HG03571 (cell line): ENCODE results near the gene CELF4.

Experiments used
- ATAC-seq: cut with Tn5 transposase; IDR thresholded peaks from one replicate; pipeline ENCODE4 v1.9.1; 2021; ENCODE audit not compliant: unreplicated experiment

Gene CELF4

GRCh38 chr18:37270038-37270665 is 295.4 kb downstream of the CELF4 start:
- no peak for ATAC-seq

GRCh38 chr18:37266290-37266689 is 299.3 kb downstream of the CELF4 start:
- ATAC-seq, result no peak

- no peak for ATAC-seq
These were observed 300.2 kb downstream of the CELF4 start for GRCh38 chr18:37265382-37265781.

- no peak for ATAC-seq
These were observed 300.6 kb downstream of the CELF4 start for GRCh38 chr18:37264956-37265355.

- ATAC-seq, result no peak
These were observed 303.6 kb downstream of the CELF4 start for GRCh38 chr18:37261988-37262387.

GRCh38 chr18:37261246-37261840 is 304.3 kb downstream of the CELF4 start:
- no peak for ATAC-seq

- no peak for ATAC-seq
These were observed 305.1 kb downstream of the CELF4 start for GRCh38 chr18:37260367-37261093.

- ATAC-seq, result no peak
These were observed 305.9 kb downstream of the CELF4 start for GRCh38 chr18:37259711-37260110.

GRCh38 chr18:37258819-37259218 is 306.8 kb downstream of the CELF4 start:
- no peak for ATAC-seq

GRCh38 chr18:37258131-37258530 is 307.5 kb downstream of the CELF4 start:
- ATAC-seq, result no peak

- ATAC-seq, result no peak
These were observed 310.6 kb downstream of the CELF4 start for GRCh38 chr18:37254973-37255372.

GRCh38 chr18:37254236-37254754 is 311.3 kb downstream of the CELF4 start:
- ATAC-seq, result no peak

GRCh38 chr18:37253394-37254235 is 312.0 kb downstream of the CELF4 start:
- ATAC-seq, result no peak

GRCh38 chr18:37252854-37253393 is 312.7 kb downstream of the CELF4 start:
- no peak for ATAC-seq

- ATAC-seq, result no peak
These were observed 313.3 kb downstream of the CELF4 start for GRCh38 chr18:37252342-37252741.

GRCh38 chr18:37251679-37252078 is 313.9 kb downstream of the CELF4 start:
- ATAC-seq, result no peak

- no peak for ATAC-seq
These were observed 315.5 kb downstream of the CELF4 start for GRCh38 chr18:37249895-37250618.

- no peak for ATAC-seq
These were observed 316.3 kb downstream of the CELF4 start for GRCh38 chr18:37249171-37249886.

GRCh38 chr18:37248281-37248680 is 317.3 kb downstream of the CELF4 start:
- no peak for ATAC-seq
